ENCODE measurements around the gene DNAJC5.

DNA sequence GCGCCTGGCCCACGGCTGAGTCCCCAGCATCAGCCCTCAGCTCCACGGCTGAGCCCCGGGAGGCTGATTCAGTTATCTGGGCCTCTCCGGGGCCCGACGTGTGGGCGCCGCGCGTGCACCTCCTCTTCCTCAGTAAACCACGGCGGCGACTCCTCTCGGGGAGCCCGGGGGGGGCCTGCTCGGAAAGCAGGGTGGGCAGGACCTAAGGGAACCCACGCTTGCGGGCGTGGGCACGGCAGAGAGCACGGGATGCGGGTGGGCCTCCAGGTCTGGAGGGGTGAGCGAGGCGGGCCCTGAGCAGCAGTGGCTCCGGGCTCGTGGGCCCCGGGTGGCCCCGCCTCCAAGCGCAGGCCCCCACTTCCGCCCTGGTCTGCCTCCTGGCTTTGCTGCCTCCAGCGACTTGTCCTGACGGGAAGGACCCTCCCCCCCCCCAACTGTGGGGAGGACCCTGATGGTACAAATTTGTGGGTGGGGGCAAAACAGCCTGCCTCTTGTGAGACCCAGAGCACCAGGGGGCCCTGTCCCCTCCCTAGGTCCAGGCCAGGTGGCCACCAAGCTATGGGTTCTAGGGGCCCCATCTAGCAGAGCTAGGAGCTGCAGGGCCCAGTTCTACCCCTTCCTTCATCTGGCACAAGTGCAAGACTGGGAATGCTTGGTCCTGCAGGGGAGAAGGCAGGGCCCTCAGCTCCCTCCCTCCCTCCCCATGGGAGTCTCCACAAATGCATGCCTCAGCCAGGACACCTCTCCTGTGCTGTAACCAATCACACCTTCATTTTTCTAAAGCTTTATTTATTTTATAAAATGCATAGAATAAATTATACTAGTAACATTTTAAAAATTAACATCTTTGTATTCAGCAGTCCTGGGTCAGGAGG, 44.4 kb downstream of the DNAJC5 start:
- TF ChIP-seq POLR2AphosphoS5 (IDR thresholded peaks at IDR 0.05) (peak; percentile 7 to 75 (median 13)), POLR2A (IDR thresholded peaks at IDR 0.05) (no peak), CTCF (IDR thresholded peaks at IDR 0.05 in 8 of 11, conservative IDR thresholded peaks at IDR 0.05 in 3 of 11) (no peak)
